GM12872 (cell line): Measurements from ENCODE around the gene BCKDHB.
A peak's percentile ranks its signal among the peaks of the same experiment; 100 is the strongest.

Source experiments
- CTCF ChIP-seq: IDR thresholded peaks from 3 replicates; pipeline ENCODE4 v1.5.1; 2011; ENCODE audit warnings: low read depth, mild to moderate bottlenecking, low read length, moderate library complexity; ENCODE audit not compliant: insufficient read depth

The BCKDHB gene

GRCh38 chr6:80098392-80098791, 8.1 kb upstream of the BCKDHB start:
- no peak for TF ChIP-seq CTCF

GRCh38 chr6:80104520-80104919, 2.0 kb upstream of the BCKDHB start:
- no peak for TF ChIP-seq CTCF

- TF ChIP-seq CTCF, result no peak
Observed at GRCh38 chr6:80105972-80106417, 476 bp upstream of the BCKDHB start.

- no peak for TF ChIP-seq CTCF
Observed at GRCh38 chr6:80126657-80127345, 20.3 kb downstream of the BCKDHB start.

GRCh38 chr6:80129485-80129884, 23.0 kb downstream of the BCKDHB start:
- no peak for TF ChIP-seq CTCF

- peak; percentile 25; the same call in 1 of the 3 replicates for TF ChIP-seq CTCF
Observed at GRCh38 chr6:80133020-80133419, 26.5 kb downstream of the BCKDHB start.

- TF ChIP-seq CTCF, result no peak
Observed at GRCh38 chr6:80134065-80134464, 27.6 kb downstream of the BCKDHB start.
